Iris pigment epithelial cell (primary cell): ENCODE measurements around the gene VPS35.
A peak's percentile ranks its signal among the peaks of the same experiment; 100 is the strongest.

Experiments used
- DNase-seq: peaks from one replicate; pipeline ENCODE4 v3.0.0-alpha.2; 2011; ENCODE audit warnings: low read depth

VPS35 gene

GRCh38 chr16:46688654-46689364 is at the start of gene VPS35:
Gene VPS35 (minus strand): TSS chr16:46689178. CDS start chr16:46689133, 45 bp downstream.
- peak; percentile 99 for DNase-seq

DNA sequence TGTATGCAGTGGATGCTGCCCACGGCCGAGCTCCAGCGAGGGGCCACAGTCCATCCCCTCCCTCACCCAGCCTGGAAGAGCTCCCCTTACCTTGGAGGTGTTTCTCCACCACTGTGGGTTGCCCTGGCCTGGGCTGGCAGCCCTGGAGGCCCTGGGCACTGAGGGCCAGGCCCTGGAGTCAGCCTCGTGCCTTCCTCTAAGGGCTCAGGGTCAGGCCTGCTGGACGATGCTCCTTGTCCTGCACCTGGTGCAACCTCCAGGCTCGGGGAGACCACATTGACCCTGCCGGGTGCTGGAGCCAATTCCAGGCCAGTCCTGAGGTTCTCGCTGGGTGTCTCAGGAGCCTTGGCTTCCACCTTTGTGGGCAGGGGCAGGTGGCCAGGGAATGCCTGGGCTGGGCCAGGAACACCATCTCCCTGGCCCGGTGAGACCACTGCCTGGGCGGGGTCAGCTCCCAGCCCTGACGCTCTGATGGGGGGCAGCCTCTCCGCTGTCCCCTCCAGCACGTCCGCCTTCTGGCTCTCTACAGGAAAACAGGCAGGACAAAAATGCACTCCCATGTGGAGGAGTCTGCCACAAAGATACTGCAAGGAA is 48.7 kb upstream of the VPS35 start:
- DNase-seq, result no peak

GRCh38 chr16:46736695-46737094 is 47.7 kb upstream of the VPS35 start:
- peak; percentile 30 for DNase-seq

GRCh38 chr16:46733319-46733830 is 44.4 kb upstream of the VPS35 start:
- DNase-seq, result no peak

- DNase-seq, result no peak
These were observed 43.6 kb upstream of the VPS35 start for GRCh38 chr16:46732561-46732960.

DNA sequence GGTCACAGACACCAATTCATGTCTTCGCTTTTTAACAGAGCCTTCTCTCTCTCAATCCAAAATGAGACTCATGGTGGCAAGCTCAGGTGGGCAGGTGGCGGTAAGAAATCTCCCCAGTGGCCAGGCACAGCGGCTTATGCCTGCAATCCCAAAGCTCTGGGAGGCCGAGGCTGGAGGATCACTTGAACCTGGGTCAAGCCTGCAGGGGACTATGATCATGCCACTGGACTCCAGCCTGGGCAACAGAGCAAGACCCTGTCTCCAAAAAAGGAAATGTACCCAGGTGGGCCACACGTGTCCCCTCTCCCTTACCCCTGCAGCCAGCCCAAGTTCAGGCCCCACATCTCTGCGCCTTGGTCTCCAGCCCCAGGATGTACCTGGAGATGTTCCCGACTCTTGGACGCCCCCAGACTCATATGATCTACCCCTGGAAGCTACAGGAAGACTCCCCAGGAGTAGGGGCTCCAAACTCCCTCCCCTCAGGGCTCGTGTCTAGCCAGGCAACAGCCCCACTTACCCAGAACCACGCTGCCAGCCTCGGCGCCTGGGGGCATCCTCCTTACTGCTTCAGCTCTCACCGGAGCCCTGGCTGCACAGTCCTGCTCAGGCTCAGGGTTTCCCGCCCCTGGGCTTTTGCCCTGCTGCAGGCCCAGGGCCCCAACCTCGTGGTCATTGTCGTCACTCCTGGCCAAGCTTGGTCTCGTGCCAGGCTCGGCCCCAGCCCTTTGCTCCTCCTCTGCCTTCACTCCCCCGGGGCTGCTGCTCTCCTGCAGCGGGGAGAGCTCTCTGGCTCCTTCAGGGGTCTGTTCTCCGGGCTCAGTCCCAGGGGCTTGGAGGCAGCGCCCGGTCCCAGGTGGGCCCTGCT is 42.9 kb upstream of the VPS35 start:
- no peak for DNase-seq

GRCh38 chr16:46730801-46731690 is 42.1 kb upstream of the VPS35 start:
- DNase-seq, result no peak

DNA sequence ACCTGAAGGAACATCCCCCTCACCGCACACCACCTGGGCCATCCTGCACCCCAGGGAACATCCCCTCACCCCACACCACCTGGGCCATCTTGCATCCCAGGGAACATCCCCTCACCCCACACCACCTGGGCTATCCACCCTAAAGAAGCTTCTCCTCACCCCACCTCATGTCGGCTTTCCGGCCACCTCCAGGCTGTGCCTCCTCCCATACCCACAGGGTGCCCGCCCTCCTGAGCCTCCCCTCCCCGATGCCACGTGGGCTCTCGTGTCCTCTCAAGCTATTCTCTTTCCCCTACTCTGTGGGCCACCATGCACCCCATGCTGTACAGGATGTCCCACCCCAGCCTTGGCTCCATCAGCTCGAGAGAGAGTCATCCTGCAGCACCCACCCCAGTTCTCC is 41.1 kb upstream of the VPS35 start:
- DNase-seq, result no peak

DNA sequence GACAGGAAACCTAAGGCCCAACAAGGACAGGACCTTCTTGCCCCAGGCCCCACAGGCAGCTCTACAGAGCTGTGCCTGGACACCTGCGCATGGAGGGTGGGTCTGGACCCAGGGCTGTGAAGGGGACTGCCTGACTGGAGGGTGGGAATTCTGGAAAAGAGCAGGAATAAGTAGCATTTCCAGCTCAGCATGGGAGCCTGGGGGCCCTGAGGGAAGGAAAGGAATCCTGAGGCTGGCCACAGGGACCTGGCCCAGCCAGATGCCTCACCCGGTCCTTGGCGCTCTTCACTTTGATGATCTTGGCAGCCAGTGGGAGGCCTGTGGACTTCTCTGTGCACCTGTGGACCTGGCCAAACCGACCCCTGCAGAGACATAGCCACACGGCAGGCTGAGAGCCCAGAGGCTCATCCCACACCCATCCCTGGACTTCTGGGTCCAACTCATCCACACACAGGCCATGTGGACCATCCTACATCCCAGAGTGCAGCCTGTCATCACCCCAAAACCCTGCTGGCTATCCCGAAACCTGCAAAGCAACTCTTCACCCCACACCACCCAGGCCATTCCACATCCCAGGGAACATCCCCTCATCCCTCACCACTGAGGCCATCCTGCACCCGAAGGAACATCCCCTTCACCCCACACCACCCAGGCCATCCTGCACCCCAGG is 40.5 kb upstream of the VPS35 start:
- no peak for DNase-seq

DNA sequence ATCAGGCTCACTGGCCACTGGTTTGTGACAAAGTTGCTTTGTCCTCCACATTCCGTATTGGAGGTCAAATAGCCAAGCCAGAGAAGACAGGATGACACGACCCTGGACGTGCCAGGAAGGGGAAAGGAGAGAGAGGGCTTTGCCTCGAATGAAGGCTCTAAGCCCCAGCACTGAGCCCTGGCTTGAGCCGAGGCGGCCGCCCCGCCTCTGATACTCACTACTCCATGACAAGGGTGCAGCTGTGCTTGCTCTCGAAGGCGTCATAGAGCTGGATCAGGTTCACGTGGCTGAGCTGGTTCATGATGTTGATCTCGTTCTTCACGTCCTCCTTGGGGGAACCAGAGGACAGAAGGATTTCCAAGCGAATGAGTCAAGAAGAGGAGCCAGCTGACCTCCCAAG is 39.8 kb upstream of the VPS35 start:
- no peak for DNase-seq

GRCh38 chr16:46727630-46728029 is 38.7 kb upstream of the VPS35 start:
- DNase-seq, result no peak

- DNase-seq, result no peak
These were observed 38.2 kb upstream of the VPS35 start for GRCh38 chr16:46727184-46727583.

DNA sequence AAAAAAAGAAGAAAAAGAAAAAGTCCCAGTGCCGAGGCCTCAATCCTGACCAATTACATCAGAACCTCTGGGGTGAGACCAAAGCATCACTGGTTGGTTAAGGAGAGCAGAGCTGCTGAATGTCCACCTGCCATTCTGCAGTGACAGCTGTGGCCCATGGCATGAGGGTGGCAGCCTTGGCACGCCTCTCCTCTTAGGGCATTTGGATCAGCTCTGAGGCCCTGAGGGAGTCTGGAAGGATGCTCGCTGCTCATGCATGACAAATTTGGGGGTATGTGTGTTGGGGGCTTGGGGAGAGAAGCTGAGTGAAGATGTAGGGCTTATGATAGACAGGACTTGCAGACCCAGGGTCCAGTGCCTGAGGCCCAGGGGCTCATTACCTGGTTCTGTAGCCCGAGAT is 32.9 kb upstream of the VPS35 start:
- no peak for DNase-seq

DNA sequence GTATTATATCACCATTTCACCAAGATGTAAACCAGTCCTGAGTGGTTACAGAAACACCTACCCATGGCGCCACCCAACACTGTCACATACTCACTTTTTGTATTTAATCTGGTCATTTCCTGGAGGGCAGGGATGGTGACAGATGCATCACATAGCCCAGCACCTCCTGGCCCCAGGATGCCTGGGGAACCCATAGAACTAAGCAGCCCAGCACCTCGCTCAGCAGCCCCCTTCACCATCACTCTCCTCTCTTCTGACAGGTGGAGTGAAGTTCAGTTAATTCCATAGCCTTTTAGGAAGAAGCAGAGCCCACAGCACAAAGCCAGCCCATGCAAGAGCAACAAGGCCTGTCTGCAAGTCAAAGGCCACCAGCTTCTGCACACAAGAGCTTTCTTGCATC is 31.6 kb upstream of the VPS35 start:
- DNase-seq, result no peak

DNA sequence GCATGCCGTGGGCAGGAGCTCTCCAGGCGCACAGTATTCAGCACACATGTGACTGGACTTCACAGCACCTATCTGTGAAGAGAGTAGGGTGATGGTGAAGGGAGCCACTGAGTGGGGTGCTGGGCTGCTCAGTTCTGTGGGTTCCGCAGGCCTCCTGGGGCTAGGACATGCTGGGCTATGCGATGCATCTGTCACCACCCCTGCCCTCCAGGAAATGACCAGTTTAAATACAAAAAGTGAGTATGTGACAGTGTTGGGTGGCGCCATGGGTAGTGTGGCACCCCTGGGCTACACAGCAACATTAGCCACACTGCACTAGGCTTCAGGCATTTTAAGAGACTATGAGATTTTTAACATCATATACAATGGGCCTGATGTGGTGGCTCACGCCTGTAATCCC is 30.6 kb upstream of the VPS35 start:
- DNase-seq, result no peak

DNA sequence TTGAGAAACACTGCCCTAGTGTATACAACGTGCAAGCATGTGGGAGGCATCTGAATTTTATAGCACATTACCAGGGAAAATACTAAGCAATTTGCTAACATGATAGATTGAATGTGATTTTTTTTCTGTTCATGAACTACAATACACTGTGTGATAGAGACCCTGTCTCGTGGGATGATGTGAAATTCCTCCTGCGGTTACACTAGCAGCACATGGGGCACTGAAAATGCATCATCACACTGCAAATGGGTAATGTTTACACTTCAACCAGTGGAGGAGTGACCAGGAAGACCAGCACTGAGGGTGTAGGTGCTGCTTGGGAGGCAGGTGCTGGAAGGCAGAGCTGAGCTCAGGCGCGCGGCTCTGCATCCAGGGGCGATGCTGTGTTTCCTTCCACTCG is 29.2 kb upstream of the VPS35 start:
- DNase-seq, result no peak

DNA sequence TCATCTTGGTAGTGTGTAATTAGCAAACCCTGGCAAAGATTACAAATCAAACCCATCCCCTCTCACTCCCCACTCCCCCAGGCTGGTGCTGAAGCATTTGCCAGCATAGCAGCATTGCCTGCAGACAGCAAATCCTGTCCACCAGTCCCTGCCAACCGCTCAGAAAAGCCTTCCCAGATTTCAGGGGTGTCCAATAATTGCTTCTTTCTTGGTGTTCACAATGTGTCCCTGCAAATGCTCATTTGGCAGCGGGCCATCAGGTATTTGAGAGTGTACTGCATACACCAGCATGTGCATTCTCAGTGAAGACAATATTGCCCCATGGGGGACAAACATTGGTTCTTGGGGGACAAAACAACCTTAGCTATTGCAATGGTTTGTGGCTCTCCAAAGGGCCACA is 28.7 kb upstream of the VPS35 start:
- no peak for DNase-seq

DNA sequence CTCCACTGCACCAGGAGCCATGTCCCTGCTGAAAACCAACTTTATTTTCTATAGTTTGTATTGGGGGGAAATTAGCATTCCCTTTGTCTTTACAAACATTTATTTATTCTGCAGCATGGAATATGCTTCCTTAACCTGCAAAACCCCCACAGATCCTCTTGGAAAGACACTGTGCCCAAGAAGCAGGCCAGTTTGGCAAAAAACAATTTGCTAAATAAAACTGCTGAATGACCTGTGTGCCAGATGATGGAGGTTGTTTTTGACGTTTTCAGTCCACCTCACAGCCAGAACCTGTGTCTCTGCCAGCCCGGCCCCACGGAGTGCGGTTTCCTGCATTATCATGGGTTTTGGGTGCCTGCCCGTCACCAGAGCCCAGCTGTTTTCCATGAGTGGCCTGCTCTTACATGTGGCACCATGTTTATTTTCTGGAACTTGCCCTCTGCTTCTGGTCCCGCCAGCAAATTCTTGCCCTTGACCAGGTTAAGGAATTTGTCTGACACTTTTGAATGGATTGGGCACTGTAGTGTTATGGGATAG is 26.9 kb upstream of the VPS35 start:
- DNase-seq, result no peak

- no peak for DNase-seq
These were observed 26.0 kb upstream of the VPS35 start for GRCh38 chr16:46714797-46715591.

GRCh38 chr16:46713634-46714033 is 24.7 kb upstream of the VPS35 start:
- no peak for DNase-seq
